ENCODE data around the gene SLFN12. TPM values are rescaled to one million over a fixed set of nuclear protein-coding genes. Genes with fewer than 3 reads are reported as not detected.
"Not testable (repeated sequence)": the region's sequence is repeated elsewhere in the genome, so short reads cannot be mapped to it uniquely, and the experiment has no call there.

SLFN12 gene
- total RNA-seq, 4 donors from 2014 or later, result 10.3 to 16.3 (median 13.1) TPM

- H3K4me1 ChIP-seq, result no peaks in the 10 kb centered on the region
- no peaks in the 10 kb centered on the region for H3K9me3 ChIP-seq
- WGBS, 2 donors, result 85% methylated on average over 4 of the region's 4 CpGs
- H3K36me3 ChIP-seq, result no peaks in the 10 kb centered on the region
- intact Hi-C loops (cut with DNase I), result no loop called here
- H3K4me3 ChIP-seq (replicated peaks in 1 of 3), result no peak overlapping the region
- no peaks in the 10 kb centered on the region for H3K27me3 ChIP-seq
- no peak overlapping the region for H3K27ac ChIP-seq
- no peak for DNase-seq
- no peak for TF ChIP-seq POLR2A (IDR thresholded peaks at IDR 0.05)
- no peak for TF ChIP-seq CTCF (IDR thresholded peaks at IDR 0.05)
These were observed 36.2 kb upstream of the SLFN12 start for GRCh38 chr17:35468475-35468874.

DNA sequence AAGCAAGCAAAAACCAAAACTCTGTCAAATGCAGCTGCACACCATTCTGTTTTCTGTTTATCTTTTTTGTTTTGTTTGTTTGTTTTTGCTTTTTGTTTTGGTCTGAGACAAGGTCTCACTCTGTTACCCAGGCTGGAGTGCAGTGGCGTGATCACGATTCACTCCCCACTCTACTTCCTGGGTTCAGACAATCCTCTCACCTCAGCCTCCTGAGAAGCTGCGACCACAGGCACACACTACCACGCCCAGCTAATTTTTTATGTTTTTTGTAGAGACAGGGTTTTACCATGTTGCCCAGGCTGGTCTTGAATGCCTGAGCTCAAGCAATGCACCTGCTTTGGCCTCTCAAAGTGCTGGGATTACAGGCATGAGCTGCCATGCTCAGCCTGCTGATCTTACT is 35.5 kb upstream of the SLFN12 start:
- no peak for TF ChIP-seq CTCF (IDR thresholded peaks at IDR 0.05)
- TF ChIP-seq POLR2A (IDR thresholded peaks at IDR 0.05), result no peak
- H3K27me3 ChIP-seq, result no peaks in the 10 kb centered on the region
- WGBS, 2 donors, result 80 to 85% methylated on average over 4 of the region's 4 CpGs
- intact Hi-C loops (cut with DNase I), result no loop called here
- H3K4me3 ChIP-seq (replicated peaks in 1 of 3), result no peak overlapping the region
- DNase-seq, result no peak
- no peaks in the 10 kb centered on the region for H3K36me3 ChIP-seq
- H3K27ac ChIP-seq, result no peak overlapping the region
- no peaks in the 10 kb centered on the region for H3K9me3 ChIP-seq
- H3K4me1 ChIP-seq, result no peaks in the 10 kb centered on the region

- Histone ChIP-seq H3K9me3 (no peaks in the 10 kb centered on the region), H3K36me3 (no peaks in the 10 kb centered on the region), H3K4me3 (replicated peaks in 1 of 3) (peak overlapping the region in 1 of 3 donors; percentile 18), H3K27me3 (no peaks in the 10 kb centered on the region), H3K4me1 (peaks cover 0 to 5% of the 10 kb centered on the region in 2 donors), H3K27ac (peak overlapping the region in 1 of 3 donors; percentile 43)
- TF ChIP-seq POLR2A (IDR thresholded peaks at IDR 0.05), result peak in 1 of 2 donors; percentile 77
- TF ChIP-seq CTCF (IDR thresholded peaks at IDR 0.05), result no peak
- intact Hi-C loops (cut with DNase I), result no loop called here
- DNase-seq, result peak; percentile 90
- 8 to 10% methylated on average over 16 to 29 of the region's 44 CpGs for WGBS, 2 donors
These were observed 28.1 kb upstream of the SLFN12 start for GRCh38 chr17:35460354-35460851.

GRCh38 chr17:35454035-35454434 is 21.7 kb upstream of the SLFN12 start:
- H3K4me3 ChIP-seq (replicated peaks in 1 of 3), result not testable (repeated sequence)

DNA sequence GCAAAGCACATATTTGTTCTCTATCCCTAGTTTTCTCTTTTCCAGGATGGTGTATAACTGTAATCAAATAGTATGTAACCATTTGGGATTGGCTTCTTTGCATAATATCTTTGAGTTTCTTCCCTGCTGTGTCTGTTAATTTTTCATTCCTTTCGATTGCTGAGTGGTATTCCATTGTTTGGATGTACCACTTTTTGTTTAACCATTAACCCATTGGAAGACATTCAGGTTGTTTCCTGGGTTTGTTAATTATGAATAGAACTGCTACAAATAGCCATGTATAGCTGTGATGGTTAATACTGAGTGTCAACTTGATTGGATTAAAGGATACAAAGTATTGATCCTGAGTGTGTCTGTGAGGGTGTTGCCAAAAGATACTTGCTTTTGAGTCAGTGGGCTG is 20.9 kb upstream of the SLFN12 start:
- Histone ChIP-seq H3K36me3 (no peaks in the 10 kb centered on the region), H3K4me3 (replicated peaks in 1 of 3) (no peak overlapping the region), H3K9me3 (no peaks in the 10 kb centered on the region), H3K27ac (no peak overlapping the region), H3K27me3 (no peaks in the 10 kb centered on the region), H3K4me1 (peaks cover 6 to 7% of the 10 kb centered on the region in 2 donors)
- intact Hi-C loops (cut with DNase I), result no loop called here
- no peak for DNase-seq
- WGBS, 2 donors, result 60 to 66% methylated on average over 1 of the region's 1 CpG
- TF ChIP-seq POLR2A (IDR thresholded peaks at IDR 0.05), result no peak
- no peak for TF ChIP-seq CTCF (IDR thresholded peaks at IDR 0.05)

More at GRCh38 chr17:35454035-35454434, 21.7 kb upstream of the SLFN12 start:
- H3K36me3 ChIP-seq; intact Hi-C loops (cut with DNase I); H3K9me3 ChIP-seq; H3K27me3 ChIP-seq; DNase-seq; H3K4me1 ChIP-seq; H3K27ac ChIP-seq: not testable (repeated sequence)
- whole genome bisulfite sequencing, 2 donors, result 94% methylated on average over 5 of the region's 5 CpGs
